Measurements from ENCODE around the gene NUP153.

DNA sequence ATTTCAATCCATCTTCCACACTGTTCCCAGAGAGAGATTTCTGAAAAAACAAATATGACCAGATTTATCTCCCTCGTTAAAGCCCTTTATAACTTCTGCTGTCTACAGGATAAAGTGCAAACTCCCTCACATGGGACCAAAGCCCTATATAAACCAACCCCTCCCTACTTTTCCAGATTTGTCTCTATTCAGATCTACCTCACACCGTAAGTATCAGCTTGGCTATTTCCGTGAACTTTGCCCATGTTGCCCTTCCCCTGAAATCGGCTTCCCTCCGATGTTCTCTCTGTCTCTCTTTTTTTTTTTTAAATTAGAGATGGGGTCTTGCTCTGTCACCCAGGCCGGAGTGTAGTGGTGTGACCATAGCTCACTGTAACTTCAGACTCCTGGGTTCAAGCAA is 118.7 kb downstream of the NUP153 start:
- TF ChIP-seq CTCF (IDR thresholded peaks at IDR 0.05; ENCODE audit: insufficient read depth, low read length), result no peak
- TF ChIP-seq POLR2AphosphoS5 (IDR thresholded peaks at IDR 0.05; ENCODE audit: low read depth), result no peak
